CD14-positive monocyte (primary cell): Measurements from ENCODE around the gene ADIPOR1. TPM values are rescaled to one million over a fixed set of nuclear protein-coding genes. Genes with fewer than 3 reads are reported as not detected.
"Not testable (repeated sequence)": the region's sequence is repeated elsewhere in the genome, so short reads cannot be mapped to it uniquely, and the experiment has no call there.

Experiments used
- DNase-seq, 3 donors: peaks; one replicate each; pipeline ENCODE4 v3.0.0-alpha.2; 2011 to 2022
- H2AFZ ChIP-seq: 2 replicates; pipeline ENCODE4 v1.6.0; 2012; ENCODE audit warnings: mild to moderate bottlenecking, low read depth, low read length, inconsistent platforms; ENCODE audit not compliant: insufficient read depth, poor library complexity, severe bottlenecking
- H3K27ac ChIP-seq, 2 donors: 1 replicate in 1 of 2; 2 replicates in 1 of 2; pipeline ENCODE4 v1.5.1; 2012 to 2013; ENCODE audit warnings: low read length in 2 of 2, control low read depth in 1 of 2, inconsistent platforms in 1 of 2, low read depth in 1 of 2, mild to moderate bottlenecking in 1 of 2
- H3K27me3 ChIP-seq, 2 donors: one replicate each; pipeline versions ENCODE4 v1.6.0 to v1.6.1; 2011 to 2013; ENCODE audit warnings: low read length in 2 of 2; ENCODE audit not compliant: control insufficient read depth in 2 of 2, insufficient read depth in 2 of 2
- H3K36me3 ChIP-seq, 2 donors: replicated peaks in 1 of 2; 1 replicate in 1 of 2; 2 replicates in 1 of 2; pipeline versions ENCODE4 v1.5.1 to v1.6.1; 2012 to 2013; ENCODE audit warnings: low read length in 2 of 2, control low read depth in 1 of 2, inconsistent platforms in 1 of 2, mild to moderate bottlenecking in 1 of 2; ENCODE audit not compliant: insufficient read depth in 2 of 2, control insufficient read depth in 1 of 2
- H3K4me1 ChIP-seq, 2 donors: 1 replicate in 1 of 2; 2 replicates in 1 of 2; pipeline versions ENCODE4 v1.5.1 to v1.6.1; 2012 to 2013; ENCODE audit warnings: low read length in 2 of 2, control low read depth in 1 of 2, inconsistent platforms in 1 of 2, mild to moderate bottlenecking in 1 of 2, moderate library complexity in 1 of 2; ENCODE audit not compliant: insufficient read depth in 2 of 2, control insufficient read depth in 1 of 2
- H3K4me2 ChIP-seq: replicated peaks from 2 replicates; pipeline ENCODE3; 2012; ENCODE audit warnings: low read length, moderate library complexity, mild to moderate bottlenecking; ENCODE audit not compliant: poor library complexity, severe bottlenecking; ENCODE audit errors: extremely low read depth
- H3K4me3 ChIP-seq, 3 experiments: fragments of 200-600 bp in 1 of 3; sonication (generic) in 1 of 3; replicated peaks in 1 of 3; 1 replicate in 2 of 3; 2 replicates in 1 of 3; pipeline ENCODE4 v1.5.1; 2011 to 2013; ENCODE audit warnings: low read length in 3 of 3, mild to moderate bottlenecking in 3 of 3, control low read depth in 2 of 3, low read depth in 2 of 3, inconsistent platforms in 1 of 3, moderate library complexity in 1 of 3
- H3K79me2 ChIP-seq: 2 replicates; pipeline ENCODE4 v1.6.0; 2012; ENCODE audit warnings: mild to moderate bottlenecking, control low read depth, inconsistent platforms, low read length, moderate library complexity; ENCODE audit not compliant: insufficient read depth
- H3K9ac ChIP-seq: 2 replicates; pipeline ENCODE4 v1.6.0; 2017; ENCODE audit warnings: low read length, mild to moderate bottlenecking; ENCODE audit not compliant: insufficient read depth, poor library complexity, severe bottlenecking
- H3K9me3 ChIP-seq, 2 donors: replicated peaks in 1 of 2; 1 replicate in 1 of 2; 2 replicates in 1 of 2; pipeline versions ENCODE4 v1.5.1 to v1.6.1; 2012 to 2013; ENCODE audit warnings: low read length in 2 of 2, control low read depth in 1 of 2; ENCODE audit not compliant: control insufficient read depth in 1 of 2, insufficient read depth in 1 of 2
- H4K20me1 ChIP-seq: 2 replicates; pipeline ENCODE4 v1.6.0; 2012; ENCODE audit warnings: mild to moderate bottlenecking, low read length, control low read depth, moderate library complexity; ENCODE audit not compliant: insufficient read depth
- H3K27ac Mint-ChIP-seq, 7 donors: one replicate each; pipeline ENCODE4 v1.8.0; 2020; ENCODE audit warnings: mild to moderate bottlenecking in 7 of 7, mixed read lengths in 7 of 7, moderate library complexity in 6 of 7, inconsistent platforms in 2 of 7
- H3K27me3 Mint-ChIP-seq, 3 donors: one replicate each; pipeline ENCODE4 v1.8.0; 2021 to 2022; ENCODE audit warnings: low read depth in 3 of 3, mild to moderate bottlenecking in 3 of 3, mixed read lengths in 3 of 3, moderate library complexity in 3 of 3, inconsistent platforms in 1 of 3
- H3K36me3 Mint-ChIP-seq, 2 donors: one replicate each; pipeline ENCODE4 v1.8.0; 2020; ENCODE audit warnings: mixed read lengths in 2 of 2, inconsistent platforms in 1 of 2, mild to moderate bottlenecking in 1 of 2
- H3K4me1 Mint-ChIP-seq: one replicate; pipeline ENCODE4 v1.8.0; 2020; ENCODE audit warnings: mild to moderate bottlenecking, mixed read lengths
- H3K4me3 Mint-ChIP-seq, 2 donors: one replicate each; pipeline ENCODE4 v1.8.0; 2020; ENCODE audit warnings: mild to moderate bottlenecking in 2 of 2, mixed read lengths in 2 of 2, moderate library complexity in 1 of 2
- H3K9me3 Mint-ChIP-seq, 7 donors: one replicate each; pipeline ENCODE4 v1.8.0; 2020 to 2022; ENCODE audit warnings: mixed read lengths in 7 of 7, mild to moderate bottlenecking in 6 of 7, moderate library complexity in 6 of 7, inconsistent platforms in 2 of 7
- CTCF ChIP-seq: fragments of 200-600 bp; IDR thresholded peaks from one replicate; pipeline ENCODE4 v1.8.0; 2022; ENCODE audit warnings: antibody characterized with exemption, mild to moderate bottlenecking
- WGBS: methylation state at CpG from one replicate; pipeline ENCODE4 v1.1.5; 2013; ENCODE audit warnings: missing lambda C conversion rate; ENCODE audit not compliant: insufficient coverage; 5-methylcytosine and 5-hydroxymethylcytosine counted together
- intact Hi-C, 2 donors: fragments of 100-400 bp; cut with micrococcal nuclease; formaldehyde crosslinking; loops; one replicate each; pipeline versions ENCODE4 v1.15.0 to v1.15.1; 2023
- polyA plus RNA-seq, 3 donors: library from polyadenylated mRNA; depleted of rRNA in 1 of 3; unstranded in 2 of 3; stranded (reverse) in 1 of 3; fragments of 300-500 nt in 2 of 3; fragments of >200 nt in 1 of 3; fragmentation: Illumina TruSeq in 2 of 3; gene quantifications; 1 replicate in 2 of 3; 2 replicates in 1 of 3; pipeline ENCODE4 v1.2.3, GENCODE V29; 2012 to 2021

Gene ADIPOR1
- polyA plus RNA-seq, 3 donors: 140 to 216 (median 197) TPM

DNA sequence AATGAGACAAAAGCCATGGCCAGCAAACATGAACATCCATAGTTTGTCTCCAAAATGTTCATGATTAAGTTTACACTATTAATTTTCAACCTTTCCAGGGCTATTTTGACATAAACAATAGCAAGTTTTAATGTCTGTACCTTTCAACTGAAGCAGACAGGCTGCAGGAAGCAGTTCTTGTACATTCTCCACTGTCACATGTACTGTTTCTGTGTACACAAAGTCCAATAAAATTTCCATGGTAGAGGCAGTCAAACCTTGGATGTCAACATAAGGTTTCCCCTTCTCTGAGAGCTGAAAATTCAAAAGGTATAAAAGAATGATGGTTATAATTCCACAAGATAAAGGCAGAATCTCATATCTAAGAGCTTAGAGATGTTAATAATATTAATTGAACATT lies 38.5 kb downstream of the ADIPOR1 start:
- H3K27me3 Mint-ChIP-seq: peaks cover 0 to 3% (median 0%) of the 10 kb centered on the region in 3 donors
- no peak overlapping the region for H2AFZ ChIP-seq

DNA sequence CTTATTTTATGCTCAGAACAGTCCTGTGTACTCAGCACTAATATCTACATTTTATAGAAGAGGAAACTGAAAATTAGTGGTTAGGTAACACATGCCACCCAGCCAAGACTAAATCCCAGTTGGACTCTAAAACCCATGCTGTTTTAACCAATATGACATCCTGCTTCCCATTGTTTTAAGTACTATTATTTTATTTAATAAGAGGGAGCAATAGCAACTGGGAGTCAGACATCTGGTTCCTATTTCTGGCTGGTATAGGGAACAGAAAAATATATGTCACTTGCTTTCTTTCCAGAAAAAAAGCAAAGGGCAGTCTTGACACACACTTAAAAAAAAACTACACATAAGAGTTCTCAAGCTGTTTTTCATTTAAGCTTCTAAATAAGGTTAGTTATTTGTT lies 43.0 kb downstream of the ADIPOR1 start:
- no peak for DNase-seq
- Histone ChIP-seq H3K36me3 (peaks cover 83 to 95% of the 10 kb centered on the region in 2 donors), H2AFZ (no peak overlapping the region), H3K9ac (no peak overlapping the region), H3K9me3 (no peaks in the 10 kb centered on the region), H3K4me1 (no peaks in the 10 kb centered on the region), H4K20me1 (no peaks in the 10 kb centered on the region), H3K27me3 (no peaks in the 10 kb centered on the region), H3K4me2 (no peak overlapping the region), H3K4me3 (no peak overlapping the region), H3K79me2 (no peaks in the 10 kb centered on the region), H3K27ac (no peak overlapping the region)
- peaks cover 0 to 2% (median 0%) of the 10 kb centered on the region in 3 donors for H3K27me3 Mint-ChIP-seq
- H3K9me3 Mint-ChIP-seq: no peaks in the 10 kb centered on the region
- intact Hi-C loops: no loop called here
- no peak overlapping the region for H3K4me3 Mint-ChIP-seq
- TF ChIP-seq CTCF: no peak
- H3K36me3 Mint-ChIP-seq: peaks cover 81 to 87% of the 10 kb centered on the region in 2 donors
- H3K4me1 Mint-ChIP-seq: no peaks in the 10 kb centered on the region
- H3K27ac Mint-ChIP-seq: no peak overlapping the region

More for the DNA sequence above, 38.5 kb downstream of the ADIPOR1 start:
- H3K27ac Mint-ChIP-seq: no peak overlapping the region
- H4K20me1 ChIP-seq: no peaks in the 10 kb centered on the region
- H3K4me2 ChIP-seq: no peak overlapping the region
- H3K4me1 ChIP-seq: peaks cover 2 to 12% of the 10 kb centered on the region in 2 donors
- H3K27ac ChIP-seq: no peak overlapping the region
- TF ChIP-seq CTCF: no peak
- peaks cover 58 to 60% of the 10 kb centered on the region in 2 donors for H3K36me3 Mint-ChIP-seq
- no peak overlapping the region for H3K9ac ChIP-seq
- H3K9me3 ChIP-seq: no peaks in the 10 kb centered on the region
- H3K27me3 ChIP-seq: no peaks in the 10 kb centered on the region
- peaks cover 13% of the 10 kb centered on the region for H3K4me1 Mint-ChIP-seq
- peaks cover 64 to 75% of the 10 kb centered on the region in 2 donors for H3K36me3 ChIP-seq
- peaks cover 14% of the 10 kb centered on the region for H3K79me2 ChIP-seq
- no peaks in the 10 kb centered on the region for H3K9me3 Mint-ChIP-seq
- no peak for DNase-seq
- no peak overlapping the region for H3K4me3 ChIP-seq
- intact Hi-C loops: no loop called here
- H3K4me3 Mint-ChIP-seq: no peak overlapping the region

- H2AFZ ChIP-seq, H3K4me3 ChIP-seq, DNase-seq, H3K27ac Mint-ChIP-seq, H3K9me3 ChIP-seq, H3K9ac ChIP-seq, H3K9me3 Mint-ChIP-seq, H3K27ac ChIP-seq, H3K27me3 ChIP-seq, H3K4me3 Mint-ChIP-seq, H4K20me1 ChIP-seq, H3K4me2 ChIP-seq, intact Hi-C loops, H3K27me3 Mint-ChIP-seq, H3K4me1 ChIP-seq, H3K79me2 ChIP-seq, H3K4me1 Mint-ChIP-seq: not testable (repeated sequence)
- peaks cover 80 to 83% of the 10 kb centered on the region in 2 donors for H3K36me3 Mint-ChIP-seq
- H3K36me3 ChIP-seq: peaks cover 85 to 99% of the 10 kb centered on the region in 2 donors
- 71% methylated on average over 4 of the region's 4 CpGs for WGBS
These were observed 45.6 kb downstream of the ADIPOR1 start for GRCh38 chr1:202912476-202912875.
